GM12801 (cell line): ENCODE data around the gene KRT75.

Source experiments
- CTCF ChIP-seq: IDR thresholded peaks from one replicate; pipeline ENCODE4 v1.5.1; 2011; ENCODE audit warnings: control low read depth; ENCODE audit not compliant: insufficient read length; ENCODE audit errors: extremely low read depth

The KRT75 gene

GRCh38 chr12:52423035-52423434 is 11.1 kb downstream of the KRT75 start:
- TF ChIP-seq CTCF = no peak

GRCh38 chr12:52419656-52420055 is 14.5 kb downstream of the KRT75 start:
- TF ChIP-seq CTCF = no peak

- no peak for TF ChIP-seq CTCF
Measured at GRCh38 chr12:52418576-52419110, 15.5 kb downstream of the KRT75 start.

GRCh38 chr12:52417740-52418139 is 16.4 kb downstream of the KRT75 start:
- no peak for TF ChIP-seq CTCF

DNA sequence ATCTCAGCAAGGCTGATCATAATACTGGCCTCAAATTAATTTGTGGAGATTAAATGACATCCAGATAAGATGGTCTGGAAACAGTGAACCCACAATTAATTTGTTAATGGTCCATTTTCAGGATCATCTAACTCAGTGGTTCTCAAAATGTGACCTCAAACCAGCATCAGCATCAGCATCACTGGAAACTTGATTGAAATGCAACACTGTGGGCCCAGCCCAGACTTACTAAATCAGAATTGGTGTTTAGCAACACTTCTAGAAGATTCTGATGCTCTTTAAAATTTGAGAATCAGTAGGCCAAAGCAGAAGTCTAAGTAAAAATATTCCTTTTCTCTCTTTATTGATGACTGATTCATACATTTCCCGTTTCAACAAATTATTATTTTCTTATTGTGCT is 17.4 kb downstream of the KRT75 start:
- TF ChIP-seq CTCF = no peak

DNA sequence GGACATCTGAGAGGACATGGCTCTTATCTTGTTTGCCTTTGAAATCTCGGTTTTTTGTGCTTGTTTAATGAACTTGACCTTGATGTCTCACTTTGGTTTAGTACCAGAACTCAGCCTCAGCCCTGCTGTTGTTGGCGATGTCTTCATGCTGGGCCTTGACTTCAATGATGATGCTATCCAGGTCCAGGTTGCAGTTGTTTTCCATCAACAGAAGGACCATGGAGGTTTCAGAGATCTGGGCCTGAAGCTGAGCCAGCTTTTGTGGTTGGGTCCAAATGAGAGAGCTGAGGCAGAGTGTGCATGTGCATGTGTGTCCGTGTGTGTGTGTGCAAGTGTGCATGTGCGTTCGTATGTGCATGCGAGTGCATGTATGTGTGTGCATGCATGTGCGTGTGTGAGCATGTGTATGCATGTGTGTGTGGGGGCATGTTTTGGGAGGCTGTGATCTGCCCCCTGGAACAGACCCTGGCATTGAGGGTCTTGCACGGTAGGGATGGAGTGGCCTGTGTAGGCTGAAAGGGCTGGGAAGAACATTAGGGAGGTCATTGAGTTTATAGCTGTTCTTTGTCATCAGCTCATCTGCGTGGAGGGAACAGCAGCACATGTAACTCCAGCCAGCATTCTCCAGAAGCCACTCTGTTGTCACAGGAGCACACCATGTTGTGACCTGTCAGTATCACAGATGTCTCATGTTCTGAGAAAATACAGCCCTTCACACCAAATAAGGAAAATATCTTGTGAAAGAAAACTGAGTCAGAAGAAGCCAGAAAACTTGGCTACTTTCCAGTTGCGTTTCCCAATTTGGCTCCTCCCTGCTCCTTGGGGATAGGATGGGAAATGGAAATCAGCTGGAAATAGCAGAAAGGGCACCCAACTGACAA is 18.1 kb downstream of the KRT75 start:
- TF ChIP-seq CTCF = no peak

DNA sequence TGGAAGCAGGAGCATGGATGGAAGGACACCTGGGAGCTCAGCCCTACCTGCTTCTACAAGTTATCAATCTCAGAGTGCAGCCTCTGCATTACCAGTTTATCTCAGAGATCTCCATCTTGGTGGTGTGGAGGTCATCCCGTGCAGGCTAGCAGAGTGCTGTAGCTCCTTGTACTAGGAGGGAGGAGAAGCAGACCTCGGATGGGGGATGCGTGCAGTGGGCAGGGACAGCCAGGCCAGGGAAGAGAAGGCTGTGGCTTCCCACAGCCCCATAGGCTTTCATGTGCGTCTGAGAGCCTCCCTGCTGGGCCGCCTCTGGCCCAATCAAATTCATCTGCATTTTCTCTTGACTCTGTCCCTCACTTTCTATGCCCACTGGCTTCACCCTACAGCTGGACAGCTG is 19.2 kb downstream of the KRT75 start:
- TF ChIP-seq CTCF = no peak
